ENCODE data around the gene HDAC11.

HDAC11 gene

GRCh38 chr3:13461169-13462124 lies 18.7 kb upstream of the HDAC11 start:
- no peak overlapping the region for H3K4me3 ChIP-seq (ENCODE audit: low read length)
- TF ChIP-seq ZNF274 (IDR thresholded peaks at IDR 0.05; ENCODE audit: low read depth, low read length) = no peak

GRCh38 chr3:13462125-13462629 lies 17.9 kb upstream of the HDAC11 start:
- H3K4me3 ChIP-seq (ENCODE audit: low read length) = no peak overlapping the region
- no peak for TF ChIP-seq ZNF274 (IDR thresholded peaks at IDR 0.05; ENCODE audit: low read depth, low read length)

- TF ChIP-seq ZNF274 (IDR thresholded peaks at IDR 0.05; ENCODE audit: low read depth, low read length) = no peak
Observed at GRCh38 chr3:13462822-13463221, 17.3 kb upstream of the HDAC11 start.

GRCh38 chr3:13463618-13464400 lies 16.3 kb upstream of the HDAC11 start:
- no peak overlapping the region for H3K4me3 ChIP-seq (ENCODE audit: low read length)
- no peak for TF ChIP-seq ZNF274 (IDR thresholded peaks at IDR 0.05; ENCODE audit: low read depth, low read length)

More at GRCh38 chr3:13462822-13463221, 17.3 kb upstream of the HDAC11 start:
- H3K4me3 ChIP-seq (ENCODE audit: low read length) = no peak overlapping the region

GRCh38 chr3:13465236-13465873 lies 14.8 kb upstream of the HDAC11 start:
- H3K4me3 ChIP-seq (ENCODE audit: low read length) = no peak overlapping the region
- TF ChIP-seq ZNF274 (IDR thresholded peaks at IDR 0.05; ENCODE audit: low read depth, low read length) = no peak

GRCh38 chr3:13466781-13467180 lies 13.3 kb upstream of the HDAC11 start:
- no peak for TF ChIP-seq ZNF274 (IDR thresholded peaks at IDR 0.05; ENCODE audit: low read depth, low read length)
- no peak overlapping the region for H3K4me3 ChIP-seq (ENCODE audit: low read length)

GRCh38 chr3:13470894-13471574 lies 9.1 kb upstream of the HDAC11 start:
- TF ChIP-seq ZNF274 (IDR thresholded peaks at IDR 0.05; ENCODE audit: low read depth, low read length) = no peak

GRCh38 chr3:13472286-13472685 lies 7.8 kb upstream of the HDAC11 start:
- TF ChIP-seq ZNF274 (IDR thresholded peaks at IDR 0.05; ENCODE audit: low read depth, low read length) = no peak
- H3K4me3 ChIP-seq (ENCODE audit: low read length) = no peak overlapping the region

More at GRCh38 chr3:13470894-13471574, 9.1 kb upstream of the HDAC11 start:
- H3K4me3 ChIP-seq (ENCODE audit: low read length) = no peak overlapping the region

- no peak for TF ChIP-seq ZNF274 (IDR thresholded peaks at IDR 0.05; ENCODE audit: low read depth, low read length)
- no peak overlapping the region for H3K4me3 ChIP-seq (ENCODE audit: low read length)
Observed at GRCh38 chr3:13473020-13473419, 7.1 kb upstream of the HDAC11 start.

- no peak for TF ChIP-seq ZNF274 (IDR thresholded peaks at IDR 0.05; ENCODE audit: low read depth, low read length)
- H3K4me3 ChIP-seq (ENCODE audit: low read length) = no peak overlapping the region
Observed at GRCh38 chr3:13474021-13474420, 6.1 kb upstream of the HDAC11 start.

GRCh38 chr3:13474776-13475303 lies 5.3 kb upstream of the HDAC11 start:
- no peak overlapping the region for H3K4me3 ChIP-seq (ENCODE audit: low read length)
- TF ChIP-seq ZNF274 (IDR thresholded peaks at IDR 0.05; ENCODE audit: low read depth, low read length) = no peak

- no peak overlapping the region for H3K4me3 ChIP-seq (ENCODE audit: low read length)
- TF ChIP-seq ZNF274 (IDR thresholded peaks at IDR 0.05; ENCODE audit: low read depth, low read length) = no peak
Observed at GRCh38 chr3:13475871-13476590, 4.1 kb upstream of the HDAC11 start.

GRCh38 chr3:13477943-13478342 lies 2.2 kb upstream of the HDAC11 start:
- TF ChIP-seq ZNF274 (IDR thresholded peaks at IDR 0.05; ENCODE audit: low read depth, low read length) = no peak
- H3K4me3 ChIP-seq (ENCODE audit: low read length) = no peak overlapping the region

Data from GM08714 (cell line).